ENCODE results near the gene BRSK1.

The BRSK1 gene

GRCh38 chr19:55283548-55284377, at the start of gene BRSK1:
BRSK1 (plus strand) TSS chr19:55283997; CDS start chr19:55284443, 446 bp downstream.
- peak within 1 kb of the TSS; percentile 58 for H3K4me3 ChIP-seq (ENCODE audit: low read length)
- H3K36me3 ChIP-seq (ENCODE audit: insufficient read depth, low read length): peaks cover 17% of the 10 kb centered on the region
- H3K9me3 ChIP-seq (ENCODE audit: low read length): no peaks in the 10 kb centered on the region
- H3K27me3 ChIP-seq (ENCODE audit: insufficient read depth, low read length): no peaks in the 10 kb centered on the region
- peaks cover 28% of the 10 kb centered on the region for H3K4me1 ChIP-seq (ENCODE audit: insufficient read depth, low read length)
- H2AFZ ChIP-seq (ENCODE audit: low read depth, low read length): peak within 1 kb of the TSS; percentile 76

GRCh38 chr19:55238030-55238429, 45.8 kb upstream of the BRSK1 start:
- peaks cover 79% of the 10 kb centered on the region for H3K36me3 ChIP-seq (ENCODE audit: insufficient read depth, low read length)
- H3K4me3 ChIP-seq (ENCODE audit: low read length): no peak overlapping the region
- H3K27me3 ChIP-seq (ENCODE audit: insufficient read depth, low read length): no peaks in the 10 kb centered on the region
- no peaks in the 10 kb centered on the region for H3K4me1 ChIP-seq (ENCODE audit: insufficient read depth, low read length)
- no peaks in the 10 kb centered on the region for H3K9me3 ChIP-seq (ENCODE audit: low read length)
- no peak overlapping the region for H2AFZ ChIP-seq (ENCODE audit: low read depth, low read length)

GRCh38 chr19:55239004-55239403, 44.8 kb upstream of the BRSK1 start:
- Histone ChIP-seq H2AFZ (ENCODE audit: low read depth, low read length) (no peak overlapping the region), H3K27me3 (ENCODE audit: insufficient read depth, low read length) (no peaks in the 10 kb centered on the region), H3K4me1 (ENCODE audit: insufficient read depth, low read length) (no peaks in the 10 kb centered on the region), H3K9me3 (ENCODE audit: low read length) (no peaks in the 10 kb centered on the region), H3K36me3 (ENCODE audit: insufficient read depth, low read length) (peaks cover 82% of the 10 kb centered on the region), H3K4me3 (ENCODE audit: low read length) (no peak overlapping the region)

- Histone ChIP-seq H3K27me3 (ENCODE audit: insufficient read depth, low read length) (no peaks in the 10 kb centered on the region), H3K9me3 (ENCODE audit: low read length) (no peaks in the 10 kb centered on the region), H3K4me3 (ENCODE audit: low read length) (no peak overlapping the region), H3K4me1 (ENCODE audit: insufficient read depth, low read length) (no peaks in the 10 kb centered on the region), H2AFZ (ENCODE audit: low read depth, low read length) (no peak overlapping the region), H3K36me3 (ENCODE audit: insufficient read depth, low read length) (peaks cover 85% of the 10 kb centered on the region)
Observed at GRCh38 chr19:55240713-55241020, 43.1 kb upstream of the BRSK1 start.

GRCh38 chr19:55241143-55241934, 42.5 kb upstream of the BRSK1 start:
- no peaks in the 10 kb centered on the region for H3K9me3 ChIP-seq (ENCODE audit: low read length)
- H2AFZ ChIP-seq (ENCODE audit: low read depth, low read length): no peak overlapping the region
- H3K4me3 ChIP-seq (ENCODE audit: low read length): no peak overlapping the region
- no peaks in the 10 kb centered on the region for H3K27me3 ChIP-seq (ENCODE audit: insufficient read depth, low read length)
- H3K36me3 ChIP-seq (ENCODE audit: insufficient read depth, low read length): peaks cover 82% of the 10 kb centered on the region
- H3K4me1 ChIP-seq (ENCODE audit: insufficient read depth, low read length): no peaks in the 10 kb centered on the region

- Histone ChIP-seq H3K9me3 (ENCODE audit: low read length) (no peaks in the 10 kb centered on the region), H2AFZ (ENCODE audit: low read depth, low read length) (no peak overlapping the region), H3K36me3 (ENCODE audit: insufficient read depth, low read length) (peaks cover 81% of the 10 kb centered on the region), H3K27me3 (ENCODE audit: insufficient read depth, low read length) (no peaks in the 10 kb centered on the region), H3K4me3 (ENCODE audit: low read length) (no peak overlapping the region), H3K4me1 (ENCODE audit: insufficient read depth, low read length) (no peaks in the 10 kb centered on the region)
Observed at GRCh38 chr19:55241935-55242464, 41.8 kb upstream of the BRSK1 start.

GRCh38 chr19:55242517-55242916, 41.3 kb upstream of the BRSK1 start:
- no peak overlapping the region for H3K4me3 ChIP-seq (ENCODE audit: low read length)
- H2AFZ ChIP-seq (ENCODE audit: low read depth, low read length): no peak overlapping the region
- H3K27me3 ChIP-seq (ENCODE audit: insufficient read depth, low read length): no peaks in the 10 kb centered on the region
- no peaks in the 10 kb centered on the region for H3K4me1 ChIP-seq (ENCODE audit: insufficient read depth, low read length)
- H3K36me3 ChIP-seq (ENCODE audit: insufficient read depth, low read length): peaks cover 75% of the 10 kb centered on the region
- H3K9me3 ChIP-seq (ENCODE audit: low read length): no peaks in the 10 kb centered on the region

- Histone ChIP-seq H3K4me1 (ENCODE audit: insufficient read depth, low read length) (peaks cover 12% of the 10 kb centered on the region), H3K4me3 (ENCODE audit: low read length) (no peak overlapping the region), H2AFZ (ENCODE audit: low read depth, low read length) (no peak overlapping the region), H3K36me3 (ENCODE audit: insufficient read depth, low read length) (peaks cover 62% of the 10 kb centered on the region), H3K27me3 (ENCODE audit: insufficient read depth, low read length) (no peaks in the 10 kb centered on the region), H3K9me3 (ENCODE audit: low read length) (no peaks in the 10 kb centered on the region)
Observed at GRCh38 chr19:55244004-55244680, 39.7 kb upstream of the BRSK1 start.

- Histone ChIP-seq H2AFZ (ENCODE audit: low read depth, low read length) (no peak overlapping the region), H3K36me3 (ENCODE audit: insufficient read depth, low read length) (peaks cover 54% of the 10 kb centered on the region), H3K27me3 (ENCODE audit: insufficient read depth, low read length) (no peaks in the 10 kb centered on the region), H3K4me1 (ENCODE audit: insufficient read depth, low read length) (peaks cover 12% of the 10 kb centered on the region), H3K9me3 (ENCODE audit: low read length) (no peaks in the 10 kb centered on the region), H3K4me3 (ENCODE audit: low read length) (no peak overlapping the region)
Observed at GRCh38 chr19:55245236-55245904, 38.4 kb upstream of the BRSK1 start.

- Histone ChIP-seq H3K9me3 (ENCODE audit: low read length) (no peaks in the 10 kb centered on the region), H2AFZ (ENCODE audit: low read depth, low read length) (no peak overlapping the region), H3K27me3 (ENCODE audit: insufficient read depth, low read length) (no peaks in the 10 kb centered on the region), H3K4me3 (ENCODE audit: low read length) (no peak overlapping the region), H3K4me1 (ENCODE audit: insufficient read depth, low read length) (peaks cover 12% of the 10 kb centered on the region), H3K36me3 (ENCODE audit: insufficient read depth, low read length) (peaks cover 44% of the 10 kb centered on the region)
Observed at GRCh38 chr19:55246462-55247451, 37.0 kb upstream of the BRSK1 start.

- Histone ChIP-seq H3K27me3 (ENCODE audit: insufficient read depth, low read length) (no peaks in the 10 kb centered on the region), H3K36me3 (ENCODE audit: insufficient read depth, low read length) (peaks cover 35% of the 10 kb centered on the region), H2AFZ (ENCODE audit: low read depth, low read length) (no peak overlapping the region), H3K4me3 (ENCODE audit: low read length) (no peak overlapping the region), H3K9me3 (ENCODE audit: low read length) (no peaks in the 10 kb centered on the region), H3K4me1 (ENCODE audit: insufficient read depth, low read length) (peaks cover 12% of the 10 kb centered on the region)
Observed at GRCh38 chr19:55247621-55248099, 36.1 kb upstream of the BRSK1 start.

All from neuron (in vitro differentiated cells).